NAMALWA (cell line): ENCODE results near the gene RAPGEF1.

Source experiments
- DNase-seq: peaks from one replicate; pipeline ENCODE4 v3.0.0-alpha.2; 2015; ENCODE audit warnings: low spot score

RAPGEF1 gene

GRCh38 chr9:131642496-131643083 lies 97.3 kb downstream of the RAPGEF1 start:
- no peak for DNase-seq

- DNase-seq: no peak
Observed at GRCh38 chr9:131641618-131642495, 98.0 kb downstream of the RAPGEF1 start.

- DNase-seq: no peak
Observed at GRCh38 chr9:131640438-131641137, 99.3 kb downstream of the RAPGEF1 start.

GRCh38 chr9:131639769-131640437 lies 100.0 kb downstream of the RAPGEF1 start:
- no peak for DNase-seq

- DNase-seq: no peak
Observed at GRCh38 chr9:131636593-131636992, 103.3 kb downstream of the RAPGEF1 start.

- no peak for DNase-seq
Observed at GRCh38 chr9:131635892-131636291, 104.0 kb downstream of the RAPGEF1 start.

- no peak for DNase-seq
Observed at GRCh38 chr9:131635285-131635684, 104.6 kb downstream of the RAPGEF1 start.

GRCh38 chr9:131633491-131634031 lies 106.3 kb downstream of the RAPGEF1 start:
- DNase-seq: no peak

- no peak for DNase-seq
Observed at GRCh38 chr9:131631306-131631705, 108.6 kb downstream of the RAPGEF1 start.

GRCh38 chr9:131630205-131630831 lies 109.6 kb downstream of the RAPGEF1 start:
- DNase-seq: no peak

GRCh38 chr9:131629825-131630204 lies 110.1 kb downstream of the RAPGEF1 start:
- DNase-seq: no peak

GRCh38 chr9:131629226-131629500 lies 110.7 kb downstream of the RAPGEF1 start:
- DNase-seq: no peak

GRCh38 chr9:131628459-131629225 lies 111.2 kb downstream of the RAPGEF1 start:
- no peak for DNase-seq

GRCh38 chr9:131627648-131628458 lies 112.0 kb downstream of the RAPGEF1 start:
- DNase-seq: peak; percentile 29

GRCh38 chr9:131627326-131627647 lies 112.6 kb downstream of the RAPGEF1 start:
- DNase-seq: no peak

- no peak for DNase-seq
Observed at GRCh38 chr9:131625790-131626670, 113.8 kb downstream of the RAPGEF1 start.

- DNase-seq: no peak
Observed at GRCh38 chr9:131625508-131625787, 114.4 kb downstream of the RAPGEF1 start.

GRCh38 chr9:131624636-131625507 lies 115.0 kb downstream of the RAPGEF1 start:
- DNase-seq: no peak
